HG03354 (cell line): ENCODE measurements around the gene LRRC4.

ENCODE experiments used
- ATAC-seq: cut with Tn5 transposase; IDR thresholded peaks from one replicate; pipeline ENCODE4 v1.9.1; 2021; ENCODE audit warnings: mild to moderate bottlenecking; ENCODE audit not compliant: unreplicated experiment, poor library complexity, severe bottlenecking

The LRRC4 gene

DNA sequence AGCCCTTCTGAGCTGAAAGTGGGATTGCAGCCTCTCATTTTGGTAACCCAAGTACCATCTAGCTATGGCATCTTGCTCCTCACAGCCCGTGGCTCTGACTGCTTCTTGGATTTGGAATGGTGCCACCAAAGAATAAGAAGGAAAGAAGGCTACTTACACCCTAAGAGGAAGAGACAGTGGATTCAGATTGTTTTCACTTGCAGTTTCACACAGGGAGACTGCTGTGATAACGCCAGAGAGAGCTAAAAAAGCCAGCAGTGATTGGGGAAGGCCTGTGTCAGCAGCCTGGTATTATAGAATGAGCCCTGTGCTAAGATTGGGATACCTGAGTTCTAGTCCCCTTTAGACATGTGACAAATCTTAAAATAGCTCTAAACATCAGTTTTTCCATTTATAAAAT is 3.6 kb upstream of the LRRC4 start:
- no peak for ATAC-seq

- no peak for ATAC-seq
Observed at GRCh38 chr7:128033246-128033645, 2.0 kb upstream of the LRRC4 start.

DNA sequence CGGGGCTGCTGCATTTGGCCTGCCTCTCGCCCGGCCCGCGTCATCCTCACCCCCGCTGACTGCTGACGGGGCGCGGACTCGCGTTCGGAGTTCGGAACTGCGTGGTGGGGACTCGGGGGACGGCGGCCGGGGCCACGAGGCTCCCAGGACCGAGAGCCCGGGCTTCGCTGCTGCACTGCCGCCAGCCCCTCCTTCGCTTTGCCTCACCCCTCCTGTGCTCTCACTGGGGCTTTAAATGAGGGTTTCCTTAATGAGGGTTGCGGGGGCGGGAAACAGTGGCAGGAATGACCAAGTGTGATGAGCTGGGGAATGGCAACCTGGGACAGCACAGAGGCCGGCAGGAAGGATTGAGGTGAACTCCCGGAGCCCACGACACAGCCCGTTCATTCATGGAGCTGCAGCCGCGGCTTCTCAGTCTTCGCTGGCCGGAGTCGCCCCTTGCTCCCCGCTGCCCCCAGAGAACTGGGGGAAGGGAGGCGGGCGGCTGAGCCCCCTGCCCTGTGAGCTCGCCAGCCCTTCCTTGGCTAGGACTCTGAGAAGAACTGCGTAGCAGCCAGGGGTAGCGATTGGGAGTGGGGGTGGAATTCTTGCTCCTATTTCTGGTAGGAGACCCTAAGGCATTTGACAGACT is 1.5 kb upstream of the LRRC4 start:
- no peak for ATAC-seq

GRCh38 chr7:128031901-128032604 is 816 bp upstream of the LRRC4 start:
- ATAC-seq = peak; percentile 79

GRCh38 chr7:128030263-128030653 is 979 bp downstream of the LRRC4 start:
- ATAC-seq = no peak

GRCh38 chr7:128029405-128029995 is 1.7 kb downstream of the LRRC4 start:
- no peak for ATAC-seq

DNA sequence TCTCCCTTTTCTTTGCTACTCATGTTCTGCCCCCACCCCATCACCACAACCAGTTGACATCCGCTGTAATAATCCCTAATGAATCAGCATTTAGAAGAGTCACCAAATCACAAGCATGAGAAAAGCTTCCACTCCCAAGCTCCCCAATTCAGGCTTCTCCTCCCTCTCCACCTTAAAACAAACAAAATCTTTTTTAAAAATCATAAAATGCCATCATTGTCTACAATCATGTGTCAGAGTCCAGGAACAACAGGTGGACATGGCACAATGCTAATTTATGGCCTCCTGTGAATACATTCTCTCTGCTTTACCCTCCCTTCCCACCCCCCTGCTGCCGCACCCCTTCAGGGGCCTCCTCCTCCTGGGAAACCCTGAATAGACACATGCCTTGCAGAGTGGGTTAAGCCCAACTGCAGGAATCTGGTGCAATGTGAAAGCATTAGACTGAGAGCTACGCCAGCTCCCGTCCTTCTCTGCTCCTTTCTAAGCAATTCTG is 3.7 kb downstream of the LRRC4 start:
- ATAC-seq = no peak

- ATAC-seq = no peak
Observed at GRCh38 chr7:128026551-128026950, 4.7 kb downstream of the LRRC4 start.

- no peak for ATAC-seq
Observed at GRCh38 chr7:128025819-128026218, 5.4 kb downstream of the LRRC4 start.

DNA sequence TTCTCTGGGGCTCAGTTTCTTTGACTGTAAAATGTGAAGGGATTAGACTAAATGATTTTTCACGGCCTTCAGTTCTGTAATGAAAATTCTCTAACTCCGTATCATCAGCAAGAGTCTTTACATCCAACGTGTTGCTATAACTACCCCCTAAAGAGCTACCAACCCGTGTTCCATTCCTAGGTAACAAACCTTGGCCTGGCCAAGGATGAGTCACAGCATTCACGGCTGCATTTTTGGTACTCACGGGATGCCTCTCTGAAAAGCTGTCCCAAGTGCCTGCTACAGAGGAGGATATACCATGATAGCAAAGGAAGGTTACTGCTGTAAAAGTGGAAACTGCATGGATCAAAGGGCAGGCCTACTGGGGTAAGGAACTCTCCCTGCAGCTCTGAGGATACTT is 5.9 kb downstream of the LRRC4 start:
- ATAC-seq = no peak

DNA sequence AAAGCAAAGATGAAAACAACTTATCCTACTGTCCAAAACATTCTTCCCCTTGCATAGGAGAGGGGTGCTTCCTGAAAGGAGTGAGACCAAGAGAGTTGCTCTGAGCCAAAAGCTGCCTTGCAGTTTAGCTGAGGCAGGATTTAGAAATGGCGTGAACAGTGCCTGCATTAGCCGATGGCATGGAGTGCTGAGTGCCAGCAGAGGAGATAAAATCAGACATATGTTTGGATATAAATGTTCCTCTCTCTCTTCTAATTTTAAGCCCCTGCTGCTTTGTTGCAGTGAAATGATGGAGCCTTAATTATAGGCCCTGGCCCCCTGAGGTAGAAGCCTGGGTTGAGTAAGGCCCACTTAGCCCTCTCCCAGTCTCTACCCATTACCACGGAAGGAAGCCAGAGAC is 7.1 kb downstream of the LRRC4 start:
- ATAC-seq = no peak

- ATAC-seq = no peak
Observed at GRCh38 chr7:128022631-128023532, 8.4 kb downstream of the LRRC4 start.

- ATAC-seq = no peak
Observed at GRCh38 chr7:128021366-128021765, 9.9 kb downstream of the LRRC4 start.

DNA sequence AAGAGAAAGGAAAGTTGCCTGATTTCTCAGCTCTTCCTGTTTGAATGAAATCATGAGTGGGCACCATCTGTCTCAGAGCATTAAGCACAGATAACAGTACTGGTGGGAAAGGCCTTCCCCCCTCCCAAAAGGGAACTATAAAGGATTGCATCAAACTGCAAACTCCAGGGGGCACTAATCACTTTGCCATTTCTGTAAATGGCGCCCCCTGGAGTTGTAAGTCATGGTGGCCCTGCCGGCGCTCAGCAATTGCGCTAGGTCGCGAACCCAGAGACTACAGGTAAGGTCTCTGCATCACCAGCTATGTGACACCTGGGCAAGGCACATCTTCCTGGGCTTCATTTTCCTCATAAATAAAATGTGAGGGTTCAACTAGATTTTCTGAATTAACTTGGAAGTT is 11.1 kb downstream of the LRRC4 start:
- ATAC-seq = no peak

DNA sequence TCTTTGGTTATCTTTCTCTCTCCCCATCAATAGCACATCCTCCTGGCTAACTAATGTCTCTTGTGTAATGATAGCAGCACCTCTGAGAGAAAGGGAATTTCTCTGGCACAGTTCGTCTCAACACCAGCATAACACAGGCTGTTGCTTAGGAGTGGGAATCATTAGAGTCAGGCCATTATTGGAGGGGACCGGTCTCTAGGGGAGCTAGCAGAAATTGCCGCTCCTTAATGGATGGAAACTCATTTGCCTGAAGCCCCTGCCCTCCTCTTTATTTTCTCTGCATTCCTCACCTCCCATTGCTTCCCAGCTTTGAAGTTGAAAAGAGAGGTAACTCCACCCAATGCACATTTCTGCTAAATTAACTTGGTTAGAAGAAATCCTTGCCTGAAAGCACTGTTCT is 11.9 kb downstream of the LRRC4 start:
- no peak for ATAC-seq

GRCh38 chr7:128017862-128018845 is 13.1 kb downstream of the LRRC4 start:
- ATAC-seq = no peak

- ATAC-seq = no peak
Observed at GRCh38 chr7:128017460-128017859, 13.8 kb downstream of the LRRC4 start.

GRCh38 chr7:128014811-128015210 is 16.4 kb downstream of the LRRC4 start:
- ATAC-seq = no peak

GRCh38 chr7:128011131-128011661 is 20.0 kb downstream of the LRRC4 start:
- no peak for ATAC-seq
